GM18498 (cell line): Measurements from ENCODE around the gene RCSD1.
A peak's percentile ranks its signal among the peaks of the same experiment; 100 is the strongest.

ENCODE experiments used
- ATAC-seq: cut with Tn5 transposase; IDR thresholded peaks from one replicate; pipeline ENCODE4 v1.9.1; 2021; ENCODE audit warnings: mild to moderate bottlenecking, moderate library complexity; ENCODE audit not compliant: unreplicated experiment

Gene RCSD1

GRCh38 chr1:167640051-167640450, 10.0 kb downstream of the RCSD1 start:
- no peak for ATAC-seq

GRCh38 chr1:167641786-167642500, 11.9 kb downstream of the RCSD1 start:
- ATAC-seq, result no peak

- ATAC-seq, result no peak
Observed at GRCh38 chr1:167642501-167642826, 12.4 kb downstream of the RCSD1 start.

- no peak for ATAC-seq
Observed at GRCh38 chr1:167643441-167643840, 13.4 kb downstream of the RCSD1 start.

GRCh38 chr1:167644551-167644950, 14.5 kb downstream of the RCSD1 start:
- no peak for ATAC-seq

- no peak for ATAC-seq
Observed at GRCh38 chr1:167645140-167645541, 15.1 kb downstream of the RCSD1 start.

GRCh38 chr1:167645625-167646414, 15.8 kb downstream of the RCSD1 start:
- ATAC-seq, result no peak

- no peak for ATAC-seq
Observed at GRCh38 chr1:167648252-167648849, 18.3 kb downstream of the RCSD1 start.

- no peak for ATAC-seq
Observed at GRCh38 chr1:167648978-167649744, 19.1 kb downstream of the RCSD1 start.

GRCh38 chr1:167650269-167651160, 20.5 kb downstream of the RCSD1 start:
- ATAC-seq, result peak; percentile 68

- peak; percentile 60 for ATAC-seq
Observed at GRCh38 chr1:167651161-167651693, 21.2 kb downstream of the RCSD1 start.

GRCh38 chr1:167654975-167655575, 25.0 kb downstream of the RCSD1 start:
- ATAC-seq, result no peak

- no peak for ATAC-seq
Observed at GRCh38 chr1:167656657-167657056, 26.6 kb downstream of the RCSD1 start.

- ATAC-seq, result no peak
Observed at GRCh38 chr1:167658574-167659328, 28.7 kb downstream of the RCSD1 start.

- no peak for ATAC-seq
Observed at GRCh38 chr1:167659450-167659849, 29.4 kb downstream of the RCSD1 start.

GRCh38 chr1:167659881-167660280, 29.8 kb downstream of the RCSD1 start:
- ATAC-seq, result no peak

- ATAC-seq, result no peak
Observed at GRCh38 chr1:167661527-167662426, 31.7 kb downstream of the RCSD1 start.
